Mesothelial cell of epicardium (in vitro differentiated cells): ENCODE measurements around the gene ZNF76. TPM values are rescaled to one million over a fixed set of nuclear protein-coding genes. Genes with fewer than 3 reads are reported as not detected.

Experiments
- DNase-seq, 2 experiments: peaks; one replicate each; pipeline ENCODE4 v3.0.0; 2021; ENCODE audit warnings: low spot score in 2 of 2; ENCODE audit not compliant: unreplicated experiment in 2 of 2
- H3K27ac Mint-ChIP-seq: 2 replicates; pipeline ENCODE4 v1.8.0; 2021; ENCODE audit warnings: mixed read lengths
- H3K27me3 Mint-ChIP-seq: 2 replicates; pipeline ENCODE4 v1.8.0; 2021; ENCODE audit warnings: low read depth, mixed read lengths
- H3K36me3 Mint-ChIP-seq: 2 replicates; pipeline ENCODE4 v1.8.0; 2021; ENCODE audit warnings: mixed read lengths
- H3K4me1 Mint-ChIP-seq: 2 replicates; pipeline ENCODE4 v1.8.0; 2021; ENCODE audit warnings: mixed read lengths
- H3K4me3 Mint-ChIP-seq: 2 replicates; pipeline ENCODE4 v1.8.0; 2021; ENCODE audit warnings: mild to moderate bottlenecking, moderate library complexity, mixed read lengths
- H3K9me3 Mint-ChIP-seq: 2 replicates; pipeline ENCODE4 v1.8.0; 2021; ENCODE audit warnings: mixed read lengths
- CTCF ChIP-seq: fragments of 200-600 bp; sonication (generic); IDR thresholded peaks from one replicate; pipeline ENCODE4 v1.5.0; 2021; ENCODE audit warnings: antibody characterized with exemption; ENCODE audit not compliant: unreplicated experiment
- total RNA-seq: library from RNA; stranded (reverse); gene quantifications from 3 replicates; pipeline ENCODE4 v1.2.1, GENCODE V29; 2021

Gene ZNF76
- total RNA-seq, 1 donor from 2014 or later, result 58.3 TPM

DNA sequence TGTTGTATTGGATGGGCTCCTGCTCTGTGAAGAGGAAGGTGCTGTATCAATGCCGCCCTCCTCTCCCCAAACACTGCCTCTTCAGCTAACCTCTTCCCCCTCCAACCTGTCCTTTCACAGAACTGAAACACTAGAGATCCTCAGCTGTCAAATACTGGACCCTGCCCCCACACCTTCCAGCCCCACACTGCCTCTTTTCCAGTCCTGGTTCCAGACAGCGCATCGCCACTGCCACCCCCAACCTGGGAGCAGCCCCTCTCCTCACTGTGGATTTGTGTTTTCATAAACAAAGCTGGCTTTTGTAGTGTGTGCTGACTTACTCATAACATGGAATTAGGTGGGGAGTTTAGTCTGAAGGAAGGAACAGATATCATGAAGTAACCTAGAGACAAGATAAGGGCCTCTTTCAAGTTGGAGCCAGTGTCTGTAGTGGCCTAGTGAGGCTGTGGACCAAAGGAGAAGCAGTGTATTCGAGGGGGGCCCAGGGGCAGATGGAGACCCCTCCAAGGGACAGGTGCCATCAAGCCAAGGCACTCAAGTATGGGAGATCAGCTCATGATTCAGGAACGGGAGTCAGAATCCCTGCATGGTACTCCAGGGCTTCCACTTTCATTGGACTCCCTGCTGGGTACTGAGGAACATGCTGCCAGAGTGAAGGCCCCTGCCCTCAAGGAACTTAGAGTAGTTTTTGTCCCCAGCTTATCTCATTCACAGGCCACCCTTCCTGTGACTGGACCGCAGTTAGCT is 43.7 kb upstream of the ZNF76 start:
- H3K27me3 Mint-ChIP-seq, result peaks cover 4% of the 10 kb centered on the region
- H3K9me3 Mint-ChIP-seq, result no peaks in the 10 kb centered on the region

GRCh38 chr6:35216412-35216732 is 43.2 kb upstream of the ZNF76 start:
- no peaks in the 10 kb centered on the region for H3K9me3 Mint-ChIP-seq
- H3K4me1 Mint-ChIP-seq, result peaks cover 59% of the 10 kb centered on the region
- no peak for TF ChIP-seq CTCF
- peak overlapping the region; percentile 91 for H3K27ac Mint-ChIP-seq
- H3K27me3 Mint-ChIP-seq, result peaks cover 4% of the 10 kb centered on the region
- H3K4me3 Mint-ChIP-seq, result peak overlapping the region; percentile 73
- H3K36me3 Mint-ChIP-seq, result no peaks in the 10 kb centered on the region
- no peak for DNase-seq

More for the DNA sequence above, 43.7 kb upstream of the ZNF76 start:
- Mint-ChIP-seq H3K36me3 (no peaks in the 10 kb centered on the region), H3K4me3 (peak overlapping the region; percentile 73), H3K27ac (peak overlapping the region; percentile 91), H3K4me1 (peaks cover 58% of the 10 kb centered on the region)
- no peak for TF ChIP-seq CTCF
- no peak for DNase-seq

DNA sequence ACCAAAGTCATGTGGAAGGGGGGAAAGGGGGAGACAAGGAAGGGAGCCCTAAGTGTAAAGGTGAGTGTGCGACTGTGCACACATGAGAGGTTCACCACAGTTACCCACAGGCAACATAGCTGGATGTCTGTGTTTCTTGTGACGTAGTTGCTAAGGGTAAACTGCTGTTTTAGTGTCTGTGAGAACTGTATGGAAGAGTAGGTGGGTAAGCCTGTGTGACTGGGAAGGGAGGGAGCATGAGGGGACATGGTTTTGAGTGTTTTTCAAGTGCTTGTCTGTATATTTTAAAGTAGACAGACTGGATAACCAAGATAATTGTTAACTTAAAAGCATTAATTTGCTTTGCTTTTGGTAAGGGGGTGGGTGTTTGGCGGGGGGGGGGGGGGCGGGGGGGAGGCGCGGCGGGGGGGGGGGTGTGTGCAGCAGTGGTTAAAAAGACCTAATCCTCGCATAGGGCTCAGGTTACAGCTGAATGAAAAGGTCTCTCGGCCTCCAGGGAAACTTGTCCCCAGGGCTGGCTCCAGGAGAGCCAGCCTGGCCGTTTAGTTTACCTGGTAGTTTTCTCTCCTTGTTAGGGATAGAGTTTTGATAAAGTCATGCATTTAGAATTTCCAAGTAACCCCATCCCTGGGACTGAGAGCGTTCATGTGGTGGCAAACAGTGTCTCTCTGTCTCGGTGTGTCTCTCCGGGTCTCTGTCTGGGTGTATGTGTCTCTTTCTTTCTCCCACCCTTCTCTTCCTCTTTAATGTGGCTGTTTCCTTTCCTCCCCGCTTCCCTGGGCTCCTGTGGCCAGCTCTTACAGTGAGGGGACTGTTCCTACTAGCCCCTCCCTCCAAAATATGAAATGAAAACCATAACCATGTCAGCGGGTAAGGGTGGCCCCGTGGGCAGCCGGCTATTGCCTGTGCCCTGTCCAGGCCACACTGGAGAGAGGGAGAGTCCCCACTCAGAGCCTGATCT is 42.4 kb upstream of the ZNF76 start:
- Mint-ChIP-seq H3K27me3 (peaks cover 4% of the 10 kb centered on the region), H3K36me3 (no peaks in the 10 kb centered on the region), H3K4me3 (peak overlapping the region; percentile 73), H3K27ac (peak overlapping the region; percentile 91), H3K9me3 (no peaks in the 10 kb centered on the region), H3K4me1 (peaks cover 59% of the 10 kb centered on the region)
- TF ChIP-seq CTCF, result no peak
- no peak for DNase-seq

DNA sequence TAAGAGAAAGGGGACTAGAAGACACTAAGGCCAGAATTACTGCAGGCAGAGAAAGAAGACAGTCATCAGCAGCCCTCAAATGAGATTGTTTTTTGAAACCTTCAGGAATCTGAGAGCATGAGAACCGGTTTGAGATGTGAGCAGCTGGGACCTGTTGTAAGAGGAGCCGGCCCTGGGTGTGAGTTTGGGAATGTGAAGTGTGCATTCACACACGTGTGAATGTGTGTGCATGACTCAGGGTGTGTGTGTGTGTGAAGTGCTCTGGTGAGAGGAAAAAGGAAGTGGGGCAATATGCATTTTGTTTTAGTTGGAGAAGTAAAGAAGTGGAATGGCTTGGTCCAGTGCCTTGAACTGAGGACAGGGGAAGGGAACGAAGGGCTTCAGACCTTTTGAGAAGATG is 41.5 kb upstream of the ZNF76 start:
- H3K4me3 Mint-ChIP-seq, result peak overlapping the region; percentile 7
- DNase-seq, result no peak
- TF ChIP-seq CTCF, result no peak
- peak overlapping the region; percentile 89 for H3K27ac Mint-ChIP-seq
- H3K27me3 Mint-ChIP-seq, result peaks cover 3% of the 10 kb centered on the region
- H3K4me1 Mint-ChIP-seq, result peaks cover 57% of the 10 kb centered on the region
- no peaks in the 10 kb centered on the region for H3K9me3 Mint-ChIP-seq
- H3K36me3 Mint-ChIP-seq, result no peaks in the 10 kb centered on the region

- no peaks in the 10 kb centered on the region for H3K36me3 Mint-ChIP-seq
- no peak overlapping the region for H3K27ac Mint-ChIP-seq
- H3K4me1 Mint-ChIP-seq, result peaks cover 52% of the 10 kb centered on the region
- H3K27me3 Mint-ChIP-seq, result no peaks in the 10 kb centered on the region
- no peak for TF ChIP-seq CTCF
- DNase-seq, result no peak
- H3K9me3 Mint-ChIP-seq, result no peaks in the 10 kb centered on the region
- H3K4me3 Mint-ChIP-seq, result no peak overlapping the region
These were observed 41.1 kb upstream of the ZNF76 start for GRCh38 chr6:35218456-35218855.
